IMR-90 (cell line): ENCODE data around the gene SNX33. TPM values are rescaled to one million over a fixed set of nuclear protein-coding genes. Genes with fewer than 3 reads are reported as not detected.
A peak's percentile ranks its signal among the peaks of the same experiment; 100 is the strongest.
"Not testable (repeated sequence)": the region's sequence is repeated elsewhere in the genome, so short reads cannot be mapped to it uniquely, and the experiment has no call there.

Experiments used
- ATAC-seq: fragments of 200-7000 bp; cut with Tn5 transposase; 2 replicates; pipeline ENCODE4 v1.9.1; 2020; ENCODE audit warnings: low read depth, mild to moderate bottlenecking, moderate library complexity
- BruUV-seq: library from RNA; stranded (reverse); fragments of 400-500 nt; replicated peaks from 2 replicates; lab custom pipeline; 2021; lab: Mats Ljungman, UMichigan
- CTCF ChIA-PET: fragments of 300-600 bp; formaldehyde crosslinking; extraction: SDS; loops from one replicate; lab custom pipeline; 2021; ENCODE audit warnings: antibody characterized with exemption; lab: Yijun Ruan, JAX
- POLR2A ChIA-PET: fragments of 300-600 bp; sonication (Branson Sonifier 250); formaldehyde crosslinking; loops from one replicate; lab custom pipeline; 2022; ENCODE audit warnings: antibody characterized with exemption; ENCODE audit not compliant: unreplicated experiment; lab: Charles Lee
- DNase-seq: peaks from one replicate; pipeline ENCODE4 v3.0.0; 2013
- H2AFZ ChIP-seq: replicated peaks from 2 replicates; pipeline ENCODE3; 2013; ENCODE audit warnings: low read length, mild to moderate bottlenecking; ENCODE audit not compliant: poor library complexity
- H2AK5ac ChIP-seq: 2 replicates; pipeline ENCODE4 v1.6.1; 2013; ENCODE audit warnings: low read depth, low read length, inconsistent platforms
- H2AK9ac ChIP-seq: replicated peaks from 2 replicates; pipeline ENCODE3; 2013; ENCODE audit warnings: mild to moderate bottlenecking, low read depth, low read length, moderate library complexity; ENCODE audit not compliant: poor library complexity
- H2BK120ac ChIP-seq: 2 replicates; pipeline ENCODE4 v1.6.1; 2013; ENCODE audit warnings: low read depth, low read length, inconsistent platforms
- H2BK15ac ChIP-seq: 3 replicates; pipeline ENCODE4 v1.6.1; 2013; ENCODE audit warnings: low read depth, low read length, inconsistent platforms
- H2BK20ac ChIP-seq: 2 replicates; pipeline ENCODE4 v1.6.1; 2013; ENCODE audit warnings: low read depth, mild to moderate bottlenecking, inconsistent platforms, low read length, moderate library complexity
- H2BK5ac ChIP-seq: 2 replicates; pipeline ENCODE4 v1.6.1; 2013; ENCODE audit warnings: mild to moderate bottlenecking, low read depth, low read length, inconsistent platforms; ENCODE audit not compliant: poor library complexity, severe bottlenecking
- H3K14ac ChIP-seq: replicated peaks from 2 replicates; pipeline ENCODE4 v1.6.1; 2013; ENCODE audit warnings: low read depth, low read length, inconsistent platforms
- H3K18ac ChIP-seq: 2 replicates; pipeline ENCODE4 v1.6.1; 2013; ENCODE audit warnings: low read depth, low read length, control low read depth
- H3K23ac ChIP-seq: 2 replicates; pipeline ENCODE4 v1.6.1; 2013; ENCODE audit warnings: low read depth, low read length, inconsistent platforms
- H3K27ac ChIP-seq: 2 replicates; pipeline ENCODE4 v1.5.1; 2013; ENCODE audit warnings: mild to moderate bottlenecking, control low read depth, low read length; ENCODE audit not compliant: insufficient read depth
- H3K27me3 ChIP-seq: 2 replicates; pipeline ENCODE4 v1.6.1; 2013; ENCODE audit warnings: low read length; ENCODE audit not compliant: control insufficient read depth, insufficient read depth
- H3K36me3 ChIP-seq: 2 replicates; pipeline ENCODE4 v1.6.1; 2013; ENCODE audit warnings: low read length, mixed read lengths; ENCODE audit not compliant: control insufficient read depth, insufficient read depth
- H3K4ac ChIP-seq: 2 replicates; pipeline ENCODE4 v1.6.1; 2013; ENCODE audit warnings: low read depth, low read length, inconsistent platforms
- H3K4me1 ChIP-seq: 2 replicates; pipeline ENCODE4 v1.6.1; 2013; ENCODE audit warnings: low read length, mixed read lengths; ENCODE audit not compliant: control insufficient read depth, insufficient read depth
- H3K4me2 ChIP-seq: 2 replicates; pipeline ENCODE4 v1.6.1; 2013; ENCODE audit warnings: low read depth, mild to moderate bottlenecking, control low read depth, low read length, moderate library complexity
- H3K4me3 ChIP-seq: 2 replicates; pipeline ENCODE4 v1.5.1; 2013; ENCODE audit warnings: low read depth, mild to moderate bottlenecking, control low read depth, low read length, moderate library complexity; ENCODE audit not compliant: insufficient read depth
- H3K56ac ChIP-seq: 2 replicates; pipeline ENCODE4 v1.6.1; 2013; ENCODE audit warnings: low read length, inconsistent platforms; ENCODE audit not compliant: insufficient read depth; ENCODE audit errors: extremely low read depth
- H3K79me1 ChIP-seq, 2 experiments: 2 replicates each; pipeline ENCODE4 v1.6.1; 2013; ENCODE audit warnings: low read length in 2 of 2, inconsistent platforms in 1 of 2, low read depth in 1 of 2
- H3K9ac ChIP-seq: 2 replicates; pipeline ENCODE4 v1.6.1; 2013; ENCODE audit warnings: low read depth, low read length, control low read depth
- H3K9me1 ChIP-seq: 2 replicates; pipeline ENCODE4 v1.6.1; 2013; ENCODE audit warnings: low read length, inconsistent platforms; ENCODE audit not compliant: insufficient read depth
- H3K9me3 ChIP-seq: 2 replicates; pipeline ENCODE4 v1.6.1; 2013; ENCODE audit warnings: low read length; ENCODE audit not compliant: control insufficient read depth, insufficient read depth
- H4K20me1 ChIP-seq: 2 replicates; pipeline ENCODE4 v1.6.1; 2013; ENCODE audit warnings: low read length, inconsistent platforms; ENCODE audit not compliant: insufficient read depth
- H4K5ac ChIP-seq: 2 replicates; pipeline ENCODE4 v1.6.1; 2013; ENCODE audit warnings: mild to moderate bottlenecking, low read depth, low read length, control low read depth
- H4K8ac ChIP-seq, 2 experiments: 2 replicates each; pipeline ENCODE4 v1.6.1; 2013; ENCODE audit warnings: low read depth in 2 of 2, low read length in 2 of 2, control low read depth in 1 of 2, inconsistent platforms in 1 of 2
- H4K91ac ChIP-seq: 2 replicates; pipeline ENCODE4 v1.6.1; 2013; ENCODE audit warnings: low read depth, low read length, inconsistent platforms; ENCODE audit not compliant: insufficient read depth
- WGBS, 2 experiments: methylation state at CpG; one replicate each; pipeline versions ENCODE4 v1.1.5 to v1.1.7; 2013; ENCODE audit warnings: missing lambda C conversion rate in 2 of 2; ENCODE audit not compliant: insufficient read length in 1 of 2; ENCODE audit errors: extremely low coverage in 2 of 2; 5-methylcytosine and 5-hydroxymethylcytosine counted together
- dilution Hi-C: fragments of 300-500 bp; cut with HindIII; formaldehyde crosslinking; loops from one replicate; pipeline ENCODE4 v1.14.3; 2018; ENCODE audit warnings: low sequenced_read_pairs; ENCODE audit not compliant: unreplicated experiment
- in situ Hi-C: fragments of 300-500 bp; cut with MboI; formaldehyde crosslinking; loops from 3 replicates; pipeline ENCODE4 v1.14.3; 2019; ENCODE audit warnings: low sequenced_read_pairs, inconsistent platforms, mixed read lengths
- intact Hi-C: fragments of 100-400 bp; cut with micrococcal nuclease; formaldehyde crosslinking; loops from 2 replicates; pipeline ENCODE4 v1.10.0; 2022
- polyA plus RNA-seq, 3 experiments: library from polyadenylated mRNA; depleted of rRNA; stranded (reverse); fragments of >200 nt; gene quantifications; 2 replicates each; pipeline ENCODE4 v1.2.3, GENCODE V29; 2012; ENCODE audit warnings: low replicate concordance in 1 of 3
- total RNA-seq: library from RNA; depleted of rRNA; stranded (reverse); fragments of >200 nt; gene quantifications from 2 replicates; pipeline ENCODE4 v1.2.3, GENCODE V29; 2012

The SNX33 gene
- total and polyA plus RNA-seq, 2 of the 4 experiments (the other 2 are of a cell fraction), result 12.7 to 14.6 TPM

DNA sequence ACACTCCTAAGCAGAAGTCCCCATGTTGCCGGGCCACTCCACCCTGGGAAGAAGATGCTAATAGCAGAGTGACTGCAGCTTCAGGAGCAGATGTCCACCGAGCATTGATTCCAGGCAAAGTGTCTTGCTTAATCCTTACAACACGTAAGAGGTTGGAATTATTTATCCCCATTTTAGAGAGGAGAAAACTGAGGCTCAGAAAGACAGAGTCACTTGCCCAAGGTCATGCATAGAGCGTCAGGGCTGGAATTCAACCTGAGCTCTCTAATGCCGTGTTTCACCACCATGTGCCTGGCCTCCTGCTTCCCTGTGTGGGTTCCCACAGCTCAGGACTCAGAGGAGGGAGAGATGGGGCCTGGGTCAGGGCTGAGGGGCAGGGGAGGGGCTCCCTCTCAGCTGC, 57.7 kb downstream of the SNX33 start:
- H3K27ac ChIP-seq, H3K9ac ChIP-seq, CTCF ChIA-PET, H3K9me1 ChIP-seq, H2BK15ac ChIP-seq, ATAC-seq, H4K5ac ChIP-seq, H3K18ac ChIP-seq, POLR2A ChIA-PET, H3K27me3 ChIP-seq, dilution Hi-C loops, H2BK20ac ChIP-seq, H3K14ac ChIP-seq, H2AK9ac ChIP-seq, intact Hi-C loops, H2AFZ ChIP-seq, H4K8ac ChIP-seq, H3K4ac ChIP-seq, H3K23ac ChIP-seq, H2BK5ac ChIP-seq, H3K9me3 ChIP-seq, H3K4me2 ChIP-seq, DNase-seq, H3K36me3 ChIP-seq, BruUV-seq, H4K91ac ChIP-seq, H3K56ac ChIP-seq, H2BK120ac ChIP-seq, in situ Hi-C loops, H3K4me3 ChIP-seq: not testable (repeated sequence)
- H3K79me1 ChIP-seq, result peaks cover 9 to 52% of the 10 kb centered on the region in 2 experiments
- peaks cover 13% of the 10 kb centered on the region for H3K4me1 ChIP-seq
- H4K20me1 ChIP-seq, result peaks cover 16% of the 10 kb centered on the region
- H2AK5ac ChIP-seq, result 0 out of 2 replicates have a peak overlapping the region, but pooled peaks have one; percentile 88
- WGBS, 2 experiments, result no CpG with 5 or more reads among the region's 5 CpGs
